ENCODE measurements around the gene PAWR. TPM values are rescaled to one million over a fixed set of nuclear protein-coding genes. Genes with fewer than 3 reads are reported as not detected.
"Not testable (repeated sequence)": the region's sequence is repeated elsewhere in the genome, so short reads cannot be mapped to it uniquely, and the experiment has no call there.

PAWR gene
- total RNA-seq, 1 experiment from 2014 or later: 40.8 TPM

DNA sequence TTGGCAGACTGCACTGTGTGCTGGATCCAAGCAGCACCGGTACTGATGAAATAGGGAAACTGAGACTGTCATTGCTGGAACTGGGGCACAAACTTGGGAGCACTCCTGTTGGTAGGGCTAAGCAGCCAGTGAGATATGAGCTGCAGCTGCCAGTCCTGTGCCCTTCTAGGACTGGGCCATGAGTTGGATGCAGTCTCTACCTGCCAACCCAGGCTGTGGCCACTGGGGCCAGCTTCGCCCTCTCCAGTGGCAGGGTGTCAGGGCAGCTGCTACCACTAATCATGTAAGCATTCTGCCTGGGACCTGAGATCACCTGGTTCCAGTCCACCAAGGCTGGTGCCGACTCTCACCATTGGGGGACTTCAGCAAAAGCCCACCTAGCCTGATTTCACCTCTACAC, 121.1 kb downstream of the PAWR start:
- DNase-seq (ENCODE audit: low read depth in 1 of 2, low spot score in 2 of 2): no peak
- H3K27me3 ChIP-seq (replicated peaks): no peaks in the 10 kb centered on the region
- peaks cover 3% of the 10 kb centered on the region; the same call in 1 of the 2 replicates for H3K9me3 ChIP-seq (replicated peaks)
- peaks cover 12% of the 10 kb centered on the region for H3K36me3 ChIP-seq
- H3K27ac ChIP-seq: no peak overlapping the region
- no peak overlapping the region for H3K4me3 ChIP-seq
- H3K4me1 ChIP-seq (replicated peaks): peaks cover 16% of the 10 kb centered on the region

DNA sequence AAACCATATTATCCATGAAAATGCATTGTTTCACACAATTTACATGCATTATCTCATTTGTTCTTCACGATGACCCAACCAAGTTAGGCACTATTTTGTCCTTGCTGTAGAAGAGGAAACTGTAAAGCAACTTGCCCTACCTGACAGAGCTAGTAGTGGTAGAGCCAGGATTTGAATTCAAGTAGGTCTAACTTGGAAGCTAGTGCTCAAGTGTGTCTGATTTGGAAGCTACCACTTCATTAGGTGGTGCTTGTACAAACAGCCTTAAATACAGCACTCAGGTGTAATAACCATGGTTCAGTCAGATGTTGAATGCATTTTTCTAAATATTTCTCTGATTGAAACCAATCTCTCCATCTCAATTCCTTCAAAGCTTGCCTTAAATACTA, 123.6 kb downstream of the PAWR start:
- peaks cover 6% of the 10 kb centered on the region for H3K36me3 ChIP-seq
- H3K4me3 ChIP-seq: no peak overlapping the region
- no peaks in the 10 kb centered on the region for H3K27me3 ChIP-seq (replicated peaks)
- peaks cover 16% of the 10 kb centered on the region for H3K4me1 ChIP-seq (replicated peaks)
- H3K9me3 ChIP-seq (replicated peaks): no peaks in the 10 kb centered on the region
- peak overlapping the region; percentile 46 for H3K27ac ChIP-seq
- no peak for DNase-seq (ENCODE audit: low read depth in 1 of 2, low spot score in 2 of 2)

DNA sequence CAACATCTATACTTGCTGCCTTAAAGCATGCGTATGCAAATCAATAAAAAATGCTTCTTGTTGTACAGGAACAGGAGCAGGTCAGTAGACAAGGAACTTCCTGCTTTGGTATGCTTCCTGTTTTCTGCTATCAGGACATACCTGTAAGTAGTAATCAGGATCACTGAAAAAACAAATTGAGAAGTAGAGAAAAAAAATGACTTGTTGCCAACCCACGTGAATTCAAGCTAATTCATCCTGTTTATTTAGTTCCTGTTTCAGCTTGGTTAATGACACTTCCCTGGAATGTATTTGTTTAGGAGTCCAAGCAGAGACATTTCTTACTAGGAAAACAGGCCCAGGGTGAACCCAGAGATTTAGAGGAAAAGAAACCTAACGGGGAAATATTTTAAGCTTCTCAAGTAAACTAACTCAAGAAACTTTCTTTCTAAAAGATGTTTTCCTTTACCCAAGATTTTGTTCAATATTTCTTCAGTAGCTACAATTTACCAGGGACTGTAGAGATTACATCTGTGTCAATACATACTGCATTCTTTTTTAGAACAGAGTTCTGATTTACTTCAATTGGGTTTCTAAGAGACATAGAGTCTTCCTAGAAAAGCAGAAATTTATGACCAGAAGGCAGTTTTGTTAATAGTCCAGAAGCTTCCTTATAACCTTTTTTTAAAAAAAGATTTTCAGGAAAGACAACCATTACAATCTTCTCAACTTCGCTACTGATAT, 124.2 kb downstream of the PAWR start:
- peak in 1 of 2 experiments; percentile 53 for DNase-seq (ENCODE audit: low read depth in 1 of 2, low spot score in 2 of 2)

DNA sequence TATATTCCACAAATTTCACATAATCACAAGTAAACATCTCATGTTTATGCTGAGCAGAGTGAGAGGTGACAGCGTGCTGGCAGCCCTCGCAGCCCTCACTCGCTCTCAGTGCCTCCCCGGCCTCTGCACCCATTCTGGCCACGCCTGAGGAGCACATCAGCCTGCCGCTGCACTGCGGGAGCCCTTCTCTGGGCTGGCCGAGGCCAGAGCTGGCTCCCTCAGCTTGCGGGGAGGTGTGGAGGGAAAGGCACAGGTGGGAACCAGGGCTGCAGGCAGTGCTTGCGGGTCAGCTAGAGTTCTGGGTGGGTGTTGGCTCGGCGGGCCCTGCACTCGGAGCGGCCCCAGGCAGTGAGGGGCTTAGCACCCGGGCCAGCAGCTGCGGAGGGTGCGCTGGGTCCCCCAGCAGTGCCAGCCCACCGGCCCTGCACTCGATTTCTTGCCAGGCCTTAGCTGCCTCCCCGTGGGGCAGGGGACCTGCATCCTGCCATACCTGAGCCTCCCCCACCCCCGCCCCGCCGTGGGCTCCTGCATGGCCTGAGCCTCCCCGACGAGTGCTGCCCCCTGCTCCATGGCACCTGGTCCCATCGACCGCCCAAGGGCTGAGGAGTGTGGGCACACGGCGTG, 125.9 kb downstream of the PAWR start:
- H3K4me3 ChIP-seq; H3K9me3 ChIP-seq (replicated peaks); DNase-seq (ENCODE audit: low read depth in 1 of 2, low spot score in 2 of 2); H3K27ac ChIP-seq; H3K27me3 ChIP-seq (replicated peaks); H3K36me3 ChIP-seq: not testable (repeated sequence)
- peaks cover 26% of the 10 kb centered on the region for H3K4me1 ChIP-seq (replicated peaks)

More for the DNA sequence above, 124.2 kb downstream of the PAWR start:
- Histone ChIP-seq H3K4me3 (no peak overlapping the region), H3K9me3 (replicated peaks) (no peaks in the 10 kb centered on the region), H3K4me1 (replicated peaks) (peaks cover 16% of the 10 kb centered on the region), H3K27me3 (replicated peaks) (no peaks in the 10 kb centered on the region), H3K36me3 (peaks cover 4% of the 10 kb centered on the region), H3K27ac (peak overlapping the region; percentile 46)

DNA sequence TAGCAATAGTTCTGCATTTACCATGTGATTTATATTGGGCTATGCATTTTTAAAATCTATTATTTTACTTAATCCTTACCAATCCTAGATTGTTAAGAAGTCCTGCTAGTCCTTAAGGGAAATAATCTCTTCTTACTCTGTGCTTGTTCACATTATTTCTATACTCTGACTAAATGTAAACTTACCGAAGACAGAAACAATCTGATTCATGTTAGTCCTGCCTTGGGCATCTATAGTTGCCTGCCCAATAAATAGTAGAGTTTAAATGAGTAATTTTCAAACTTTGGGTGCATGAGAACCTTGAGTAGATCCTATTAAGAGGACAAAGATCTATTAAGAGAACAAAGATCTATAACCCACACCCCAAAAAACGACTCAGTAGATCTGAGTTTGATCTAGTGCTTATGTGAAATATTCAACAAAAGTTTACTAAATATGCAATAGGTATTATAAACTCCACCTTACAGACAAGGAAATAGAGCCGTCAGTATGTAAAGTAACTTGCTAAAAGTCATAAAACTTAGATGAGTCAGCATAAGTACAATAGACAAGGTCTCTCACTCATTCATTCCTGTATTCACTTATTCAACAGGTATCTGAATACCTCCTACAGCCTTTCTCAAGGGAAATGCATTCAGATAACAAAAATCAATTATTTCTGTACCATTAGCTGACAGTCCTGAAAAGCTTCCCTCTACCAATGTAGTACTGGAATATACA, 127.6 kb downstream of the PAWR start:
- Histone ChIP-seq H3K9me3 (replicated peaks) (no peaks in the 10 kb centered on the region), H3K4me1 (replicated peaks) (peaks cover 43% of the 10 kb centered on the region), H3K4me3 (no peak overlapping the region), H3K27me3 (replicated peaks) (no peaks in the 10 kb centered on the region), H3K27ac (no peak overlapping the region), H3K36me3 (peaks cover 4% of the 10 kb centered on the region)
- DNase-seq (ENCODE audit: low read depth in 1 of 2, low spot score in 2 of 2): no peak

DNA sequence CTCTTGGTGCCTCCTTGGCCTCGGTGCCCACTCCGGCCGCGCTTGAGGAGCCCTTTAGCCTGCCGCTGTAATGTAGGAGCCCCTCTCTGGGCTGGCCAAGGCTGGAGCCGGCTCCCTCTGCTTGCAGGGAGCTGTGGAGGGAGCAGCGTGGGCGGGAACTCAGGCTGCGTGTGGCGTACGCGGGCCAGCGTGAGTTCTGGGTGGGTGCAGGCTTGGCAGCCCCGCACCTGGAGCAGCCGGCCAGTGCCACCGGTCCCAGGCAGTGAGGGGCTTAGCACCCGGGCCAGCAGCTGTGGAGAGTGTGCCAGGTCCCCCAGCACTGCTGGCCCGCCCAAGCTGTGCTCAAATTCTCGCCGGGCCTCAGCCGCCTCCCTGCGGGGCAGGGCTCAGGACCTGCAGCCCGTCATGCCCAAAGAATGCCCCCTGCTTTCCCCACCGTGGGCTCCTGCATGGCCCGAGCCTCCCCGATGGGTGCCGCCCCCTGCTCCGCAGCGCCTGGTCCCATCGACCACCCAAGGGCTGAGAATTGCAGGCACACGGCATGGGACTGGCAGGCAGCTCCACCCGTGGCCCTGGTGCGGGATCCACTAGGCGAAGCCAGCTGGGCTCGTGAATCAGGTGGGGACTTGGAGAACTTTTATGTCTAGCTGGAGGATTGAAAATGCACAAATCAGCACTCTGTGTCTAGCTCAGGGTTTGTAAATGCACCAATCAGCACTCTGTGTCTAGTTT, 129.2 kb downstream of the PAWR start:
- no peak for DNase-seq (ENCODE audit: low read depth in 1 of 2, low spot score in 2 of 2)
- no peaks in the 10 kb centered on the region for H3K27me3 ChIP-seq (replicated peaks)
- H3K36me3 ChIP-seq: peaks cover 4% of the 10 kb centered on the region

DNA sequence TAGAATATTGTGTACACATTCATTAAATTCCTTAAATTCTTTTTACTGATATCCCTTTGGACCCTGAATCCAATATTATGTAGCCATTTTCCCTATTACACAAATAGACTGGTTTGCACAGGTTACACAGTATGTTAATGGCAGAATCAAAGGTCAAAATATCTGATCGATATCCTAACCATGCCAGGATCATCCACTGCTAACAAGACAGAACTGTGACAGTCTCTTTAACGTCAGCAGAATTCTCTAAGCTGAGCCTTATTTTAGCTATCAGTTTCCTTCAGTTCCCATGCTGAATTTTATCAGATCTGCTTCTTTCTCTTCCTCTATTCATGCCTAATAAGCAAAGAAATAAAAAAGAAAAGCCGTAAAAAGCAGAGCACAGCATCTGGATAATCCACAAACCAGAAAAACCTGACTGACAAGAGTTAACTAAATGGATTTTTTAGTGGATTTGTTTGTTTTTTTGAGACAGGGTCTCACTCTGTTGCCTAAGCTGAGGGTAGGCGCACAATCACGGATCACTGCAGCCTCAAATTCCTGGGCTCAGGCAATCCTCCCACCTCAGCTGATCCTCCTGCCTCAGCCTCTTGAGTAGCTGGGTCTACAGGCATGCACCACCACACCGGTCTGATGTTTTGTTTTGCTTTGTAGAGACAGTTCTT, 130.4 kb downstream of the PAWR start:
- Histone ChIP-seq H3K4me1 (replicated peaks) (peaks cover 55% of the 10 kb centered on the region), H3K4me3 (no peak overlapping the region)
- peak in 1 of 2 experiments; percentile 54 for DNase-seq (ENCODE audit: low read depth in 1 of 2, low spot score in 2 of 2)

More for the DNA sequence above, 129.2 kb downstream of the PAWR start:
- Histone ChIP-seq H3K27ac (no peak overlapping the region), H3K4me1 (replicated peaks) (peaks cover 51% of the 10 kb centered on the region), H3K9me3 (replicated peaks) (no peaks in the 10 kb centered on the region), H3K4me3 (no peak overlapping the region)

DNA sequence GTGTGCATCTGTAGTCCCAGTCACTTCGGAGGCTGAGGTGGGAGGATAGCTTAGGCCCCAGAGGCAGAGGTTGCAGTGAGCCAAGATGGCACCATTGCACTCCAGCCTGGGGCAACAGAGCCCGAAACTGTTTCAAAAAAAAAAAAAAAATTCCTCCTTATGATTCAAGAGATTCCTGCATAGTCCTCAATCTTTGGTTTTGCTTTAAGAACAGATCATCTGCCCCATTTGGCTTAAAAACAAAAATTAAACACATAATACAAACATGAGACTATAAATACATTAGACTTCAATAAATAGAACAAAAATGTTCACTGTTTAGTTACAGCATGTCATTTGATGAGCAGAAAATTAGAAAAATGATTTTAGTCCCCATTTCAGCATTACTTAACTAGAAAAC, 131.2 kb downstream of the PAWR start:
- Histone ChIP-seq H3K9me3 (replicated peaks) (no peaks in the 10 kb centered on the region), H3K4me1 (replicated peaks) (peaks cover 60% of the 10 kb centered on the region), H3K27ac (peak overlapping the region; percentile 85), H3K4me3 (no peak overlapping the region), H3K27me3 (replicated peaks) (no peaks in the 10 kb centered on the region), H3K36me3 (peaks cover 9% of the 10 kb centered on the region)
- peak in 1 of 2 experiments; percentile 25 for DNase-seq (ENCODE audit: low read depth in 1 of 2, low spot score in 2 of 2)

More for the DNA sequence above, 130.4 kb downstream of the PAWR start:
- H3K27me3 ChIP-seq (replicated peaks): no peaks in the 10 kb centered on the region
- peaks cover 4% of the 10 kb centered on the region for H3K36me3 ChIP-seq
- no peaks in the 10 kb centered on the region for H3K9me3 ChIP-seq (replicated peaks)
- H3K27ac ChIP-seq: peak overlapping the region; percentile 85

DNA sequence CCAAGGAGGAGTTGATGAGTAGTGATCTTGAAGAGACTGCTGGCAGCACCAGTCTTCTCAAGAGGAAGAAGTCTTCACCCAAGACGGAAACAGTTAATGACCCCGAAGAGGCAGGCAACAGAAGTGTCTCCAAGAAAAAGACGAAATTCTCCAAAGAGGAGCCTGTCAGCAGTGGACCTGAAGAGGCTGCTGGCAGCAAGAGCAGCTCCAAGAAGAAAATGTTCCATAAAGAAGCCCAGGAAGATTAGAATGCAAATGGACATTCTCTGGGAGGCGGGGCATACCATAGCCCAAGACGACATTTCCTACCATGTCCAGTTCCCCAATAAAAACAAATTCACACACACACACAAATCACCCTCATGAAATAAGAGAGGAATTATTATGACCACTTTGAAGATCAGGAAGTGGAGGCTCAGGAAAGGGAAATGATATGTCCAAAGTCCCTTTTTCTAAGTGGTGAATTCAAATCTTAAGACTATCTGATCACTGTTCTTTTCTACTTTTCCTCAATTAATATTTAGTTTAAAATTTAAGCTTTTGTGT, 131.8 kb downstream of the PAWR start:
- Histone ChIP-seq H3K36me3 (peaks cover 10% of the 10 kb centered on the region; the same call in 1 of the 2 replicates), H3K4me1 (replicated peaks) (peaks cover 60% of the 10 kb centered on the region), H3K27ac (peak overlapping the region; percentile 85), H3K4me3 (no peak overlapping the region), H3K9me3 (replicated peaks) (no peaks in the 10 kb centered on the region), H3K27me3 (replicated peaks) (no peaks in the 10 kb centered on the region)
- no peak for DNase-seq (ENCODE audit: low read depth in 1 of 2, low spot score in 2 of 2)

DNA sequence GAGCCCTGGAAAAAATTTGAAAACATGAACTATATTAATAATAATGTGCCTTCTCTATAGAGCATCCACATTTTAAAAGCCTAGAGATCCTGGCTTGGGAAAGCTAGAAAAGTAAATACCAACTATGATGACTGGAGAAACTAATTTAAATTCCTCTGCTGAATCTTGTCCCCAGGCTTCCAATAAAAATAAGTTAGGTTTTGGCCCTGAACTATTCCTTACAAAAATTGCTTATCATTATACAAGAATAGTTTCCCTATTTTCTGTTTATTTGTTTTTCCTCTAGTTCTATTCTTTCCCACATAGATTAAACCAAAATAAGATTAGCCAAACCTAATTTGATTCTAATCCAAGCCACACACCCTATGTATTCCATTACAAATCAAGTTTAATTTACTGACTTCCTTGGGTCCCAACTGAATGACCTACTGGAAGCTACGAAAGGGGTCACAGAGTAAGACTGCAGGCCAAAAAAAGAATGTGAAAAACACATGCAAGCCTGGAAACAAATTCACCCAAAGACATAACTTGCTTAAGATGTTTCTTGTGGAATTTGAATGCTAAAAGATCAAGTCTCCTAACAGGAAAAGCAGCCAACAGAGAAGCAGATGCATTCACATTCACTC, 133.0 kb downstream of the PAWR start:
- peak in 1 of 2 experiments; percentile 47 for DNase-seq (ENCODE audit: low read depth in 1 of 2, low spot score in 2 of 2)
- Histone ChIP-seq H3K36me3 (peaks cover 19% of the 10 kb centered on the region), H3K4me1 (replicated peaks) (peaks cover 60% of the 10 kb centered on the region), H3K9me3 (replicated peaks) (no peaks in the 10 kb centered on the region), H3K27me3 (replicated peaks) (no peaks in the 10 kb centered on the region), H3K4me3 (no peak overlapping the region), H3K27ac (peak overlapping the region; percentile 85)

DNA sequence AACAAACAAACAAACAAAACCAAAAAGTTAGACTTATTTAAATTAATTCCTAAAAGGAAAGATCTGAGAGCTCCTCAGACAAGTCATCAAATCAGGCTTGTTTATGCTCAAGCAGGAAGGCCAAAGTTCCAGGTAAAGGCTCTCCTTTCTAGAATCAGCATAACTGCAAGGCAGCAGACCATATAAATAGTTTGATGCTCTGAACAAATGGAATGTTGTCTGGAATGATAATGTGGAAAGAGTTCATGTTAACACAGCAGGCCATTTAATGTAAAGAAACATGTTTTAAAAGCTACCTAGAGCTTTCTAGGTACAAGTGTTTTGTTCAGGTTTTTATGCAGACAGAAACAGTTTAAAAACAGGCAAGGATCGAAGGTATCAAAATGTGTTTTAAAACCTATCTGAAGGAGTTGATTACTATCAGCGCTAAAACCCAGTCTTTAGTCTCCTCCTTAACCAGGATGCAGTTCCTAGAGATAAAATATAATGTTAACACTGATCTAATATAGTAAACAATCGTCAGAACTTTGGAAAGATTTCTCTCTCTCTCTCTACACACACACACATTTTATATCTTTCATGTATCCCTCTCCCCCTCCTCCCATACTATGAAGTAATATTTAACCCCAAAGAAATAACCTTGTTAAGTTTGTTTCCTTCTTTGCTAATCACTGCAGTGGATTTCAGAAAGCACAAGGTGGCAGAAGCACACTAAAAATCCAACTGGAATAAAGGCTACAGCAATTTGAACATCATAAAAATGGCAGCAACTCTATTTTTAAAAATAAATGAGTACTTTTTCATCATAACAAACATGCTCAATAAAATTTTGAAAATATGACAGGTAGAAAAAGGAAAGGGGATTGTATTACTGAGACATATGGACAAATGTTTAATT, 135.5 kb downstream of the PAWR start:
- H3K27me3 ChIP-seq (replicated peaks): no peaks in the 10 kb centered on the region
- peak overlapping the region; percentile 33; the same call in 1 of the 2 replicates for H3K27ac ChIP-seq
- peaks cover 54% of the 10 kb centered on the region for H3K4me1 ChIP-seq (replicated peaks)
- peak in 1 of 2 experiments; percentile 38 for DNase-seq (ENCODE audit: low read depth in 1 of 2, low spot score in 2 of 2)
- H3K4me3 ChIP-seq: no peak overlapping the region
- H3K36me3 ChIP-seq: peaks cover 20% of the 10 kb centered on the region
- no peaks in the 10 kb centered on the region for H3K9me3 ChIP-seq (replicated peaks)
